Heart right ventricle (tissue), 16 donors: ENCODE measurements around the gene PDLIM4. TPM values are rescaled to one million over a fixed set of nuclear protein-coding genes. Genes with fewer than 3 reads are reported as not detected.
A peak's percentile ranks its signal among the peaks of the same experiment; 100 is the strongest.

Source experiments
- ATAC-seq, 8 donors: fragments of 200-7000 bp; cut with Tn5 transposase; one replicate each; pipeline ENCODE4 v1.9.1; 2020; ENCODE audit warnings: mild to moderate bottlenecking in 8 of 8, moderate library complexity in 8 of 8, moderate number of reproducible peaks in 1 of 8
- DNase-seq, 2 donors: peaks; one replicate each; pipeline ENCODE4 v3.0.0-alpha.2; 2020
- H3K27ac ChIP-seq, 10 donors: fragments of 200-600 bp; sonication (generic) in 2 of 10; one replicate each; pipeline versions ENCODE4 v1.5.0 to v1.8.0; 2020 to 2022; ENCODE audit warnings: mild to moderate bottlenecking in 3 of 10
- H3K27me3 ChIP-seq, 7 donors: fragments of 200-600 bp; one replicate each; pipeline ENCODE4 v1.8.0; 2021 to 2022; ENCODE audit warnings: mild to moderate bottlenecking in 2 of 7
- H3K36me3 ChIP-seq, 9 donors: fragments of 200-600 bp; sonication (generic) in 1 of 9; one replicate each; pipeline versions ENCODE4 v1.5.0 to v1.8.0; 2020 to 2022; ENCODE audit warnings: mild to moderate bottlenecking in 2 of 9
- H3K4me1 ChIP-seq, 9 donors: fragments of 200-600 bp; sonication (generic) in 1 of 9; one replicate each; pipeline versions ENCODE4 v1.5.0 to v1.8.0; 2020 to 2022; ENCODE audit warnings: mild to moderate bottlenecking in 4 of 9
- H3K4me3 ChIP-seq, 10 donors: fragments of 200-600 bp; sonication (generic) in 2 of 10; one replicate each; pipeline versions ENCODE4 v1.5.0 to v1.8.0; 2020 to 2022; ENCODE audit warnings: mild to moderate bottlenecking in 7 of 10, moderate library complexity in 2 of 10
- H3K9me3 ChIP-seq, 11 donors: fragments of 200-600 bp in 10 of 11; sonication (generic) in 2 of 11; one replicate each; pipeline versions ENCODE4 v1.5.0 to v1.8.0; 2013 to 2022; ENCODE audit warnings: mild to moderate bottlenecking in 2 of 11, control low read depth in 1 of 11, moderate library complexity in 1 of 11
- CTCF ChIP-seq, 9 donors: fragments of 200-600 bp; sonication (generic) in 2 of 9; IDR thresholded peaks; one replicate each; pipeline versions ENCODE4 v1.5.0 to v1.8.0; 2021 to 2022; ENCODE audit warnings: antibody characterized with exemption in 9 of 9, mild to moderate bottlenecking in 5 of 9, moderate library complexity in 1 of 9
- WGBS, 2 donors: extraction: QIAGEN DNeasy Blood & Tissue Kit; methylation state at CpG; one replicate each; pipeline ENCODE4 v1.1.7; 2013; ENCODE audit warnings: inconsistent platforms in 1 of 2; 5-methylcytosine and 5-hydroxymethylcytosine counted together
- intact Hi-C, 10 donors: fragments of 100-400 bp; cut with DNase I; formaldehyde crosslinking; loops; one replicate each; pipeline versions ENCODE4 v1.11.1 to v1.14.2; 2022
- polyA plus RNA-seq, 2 donors: library from polyadenylated mRNA; stranded (reverse); fragments of 200-250 nt; gene quantifications; one replicate each; pipeline ENCODE4 v1.2.3, GENCODE V29; 2013
- total RNA-seq, 10 donors: library from RNA; stranded (reverse); fragmentation: NEBNext Ultra II Directional in 3 of 10; extraction: Animal tissue kit (Norgen Biotek cat#: 25700) in 3 of 10; gene quantifications; one replicate each; pipeline versions ENCODE4 v1.2.1 to v1.2.4, GENCODE V29; 2021 to 2023
- donor health status: Arrhythmogenic right ventricular cardiomyopathy.
- donor health status: ischemic (EF 13 %, LVEDD 7.1; RV severe dilation, severe dysfunction).
- donor health status: healthy with polysubstance abuse.
- donor health status: DM: no; HTN: yes; CAD: no.
- donor health status: DM: no; HTN: no; CAD: no.
- donor health status: ischemic (EF 25% LVEDD 6.9; RV normal size, moderate dysfunction).
- donor health status: ischemic (EF 25% LVEDD 5.7; RV mildly dilated, moderate dysfunction).
- donor health status: healthy.
- donor health status: DM: yes; HTN: yes; CAD: no.
- donor health status: Ischemic cardiomyopathy.
- donor health status: ischemic (EF 35%, LVEDD 5.7; RV mildly dilated, moderate dysfunction).
- donor health status: nonischemic (EF 11% LVEDD 7.7; RV severe dilation, severe dysfunction).
- donor health status: DM: yes; HTN: yes; CAD: no.
- donor health status: PGD.
- donor health status: ischemic (EF 29% LVEDD 5.4; RV normal size, mild dysfunction).
- donor health status: nonischemic (EF 23%, LVEDD 6.1; RV moderate dilation, normal function).

PDLIM4 gene
- total and polyA plus RNA-seq, 12 donors, result 2.1 to 15.3 (median 3.6) TPM

GRCh38 chr5:132269635-132270334, 12.3 kb downstream of the PDLIM4 start:
- intact Hi-C loops, result loop anchor here in 4 of 10 donors (5.0 to 10.0 kb wide), 4 partner anchors 32 to 235 kb away; no protein-coding TSS in a partner anchor
- no peak for TF ChIP-seq CTCF (IDR thresholded peaks at IDR 0.05)
- no peaks in the 10 kb centered on the region for H3K9me3 ChIP-seq
- H3K27me3 ChIP-seq, result no peaks in the 10 kb centered on the region
- H3K4me1 ChIP-seq, result peaks cover 11 to 29% (median 16%) of the 10 kb centered on the region in 9 donors
- H3K36me3 ChIP-seq, result peaks cover 0 to 7% (median 0%) of the 10 kb centered on the region in 9 donors
- no peak overlapping the region for H3K4me3 ChIP-seq
- DNase-seq (peak in 1 of 2 donors; percentile 1), ATAC-seq (no peak)
- H3K27ac ChIP-seq, result no peak overlapping the region
- 93 to 96% methylated on average over 3 of the region's 3 CpGs for WGBS, 2 donors

DNA sequence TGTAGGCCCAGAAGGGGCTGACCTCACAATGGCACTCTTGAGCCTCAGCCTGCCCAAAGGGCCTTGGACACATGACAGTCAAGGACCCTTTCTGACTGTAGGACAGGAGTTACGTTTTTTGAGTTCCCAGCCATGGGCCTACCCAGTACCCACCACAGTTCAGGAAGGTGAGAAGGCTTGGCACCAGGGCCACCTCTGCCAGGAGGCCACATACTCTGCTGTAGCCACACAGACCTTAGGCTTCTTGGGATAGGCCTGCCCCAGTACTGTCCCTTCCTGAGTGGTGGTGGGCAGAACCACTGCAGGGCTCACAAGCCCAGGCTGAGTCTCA, 12.8 kb downstream of the PDLIM4 start:
- Histone ChIP-seq H3K36me3 (peaks cover 0 to 7% (median 0%) of the 10 kb centered on the region in 9 donors), H3K27me3 (no peaks in the 10 kb centered on the region)

GRCh38 chr5:132270706-132271105, 13.2 kb downstream of the PDLIM4 start:
- no peak for TF ChIP-seq CTCF (IDR thresholded peaks at IDR 0.05)
- no peaks in the 10 kb centered on the region for H3K9me3 ChIP-seq
- ATAC-seq (no peak), DNase-seq (peak in 1 of 2 donors; percentile 2)
- H3K4me1 ChIP-seq, result peaks cover 5 to 21% (median 7%) of the 10 kb centered on the region in 9 donors
- H3K36me3 ChIP-seq, result peaks cover 0 to 7% (median 0%) of the 10 kb centered on the region in 9 donors
- intact Hi-C loops, result loop anchor here in 3 of 10 donors (5.0 to 10.0 kb wide), 4 partner anchors 33 to 234 kb away; no protein-coding TSS in a partner anchor
- 94 to 96% methylated on average over 6 of the region's 6 CpGs for WGBS, 2 donors
- no peaks in the 10 kb centered on the region for H3K27me3 ChIP-seq
- H3K4me3 ChIP-seq, result no peak overlapping the region
- no peak overlapping the region for H3K27ac ChIP-seq

More for the DNA sequence above, 12.8 kb downstream of the PDLIM4 start:
- DNase-seq (peak in 1 of 2 donors; percentile 1), ATAC-seq (no peak)
- peaks cover 8 to 24% (median 11%) of the 10 kb centered on the region in 9 donors for H3K4me1 ChIP-seq
- no peak overlapping the region for H3K27ac ChIP-seq
- no peak overlapping the region for H3K4me3 ChIP-seq
- WGBS, 2 donors, result 92 to 93% methylated on average over 1 of the region's 1 CpG
- intact Hi-C loops, result loop anchor here in 3 of 10 donors (5.0 to 10.0 kb wide), 4 partner anchors 33 to 235 kb away; no protein-coding TSS in a partner anchor
- TF ChIP-seq CTCF (IDR thresholded peaks at IDR 0.05), result no peak
- H3K9me3 ChIP-seq, result no peaks in the 10 kb centered on the region

DNA sequence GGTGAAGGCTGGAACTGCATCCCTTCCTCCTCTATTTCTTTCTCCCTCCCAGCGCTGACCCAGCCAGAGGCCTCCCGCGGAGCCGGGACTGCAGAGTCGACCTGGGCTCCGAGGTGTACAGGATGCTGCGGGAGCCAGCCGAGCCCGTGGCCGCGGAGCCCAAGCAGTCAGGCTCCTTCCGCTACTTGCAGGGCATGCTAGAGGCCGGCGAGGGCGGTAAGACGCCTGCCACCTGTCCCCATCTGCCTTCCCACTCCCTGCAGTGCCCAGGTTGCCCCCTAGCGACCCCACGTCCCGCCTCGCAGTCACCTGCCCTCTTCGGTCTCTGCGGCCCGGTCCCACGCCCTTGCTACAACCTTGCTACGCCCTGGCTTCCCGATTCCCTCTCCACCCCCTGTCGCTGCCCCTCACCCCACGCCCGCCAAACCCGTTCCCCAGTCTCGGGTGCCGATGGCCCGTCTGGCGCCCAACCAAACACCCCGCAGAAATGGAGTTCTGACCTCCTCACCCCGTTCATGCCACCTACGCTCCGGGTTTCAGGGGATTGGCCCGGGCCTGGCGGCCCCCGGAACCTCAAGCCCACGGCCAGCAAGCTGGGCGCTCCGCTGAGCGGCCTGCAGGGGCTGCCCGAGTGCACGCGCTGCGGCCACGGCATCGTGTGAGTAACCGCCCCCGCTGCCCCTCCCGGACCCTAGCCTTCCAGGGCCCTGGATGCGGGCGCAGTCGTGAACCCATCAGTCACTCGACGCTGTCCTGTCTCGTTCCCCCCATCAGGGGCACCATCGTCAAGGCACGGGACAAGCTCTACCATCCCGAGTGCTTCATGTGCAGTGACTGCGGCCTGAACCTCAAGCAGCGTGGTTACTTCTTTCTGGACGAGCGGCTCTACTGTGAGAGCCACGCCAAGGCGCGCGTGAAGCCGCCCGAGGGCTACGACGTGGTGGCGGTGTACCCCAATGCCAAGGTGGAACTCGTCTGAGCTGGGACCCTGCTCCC, 14.1 kb downstream of the PDLIM4 start:
- Histone ChIP-seq H3K4me3 (peak overlapping the region in 7 of 10 donors; percentile 5 to 38 (median 23)), H3K9me3 (no peaks in the 10 kb centered on the region), H3K4me1 (peaks cover 0 to 15% (median 0%) of the 10 kb centered on the region in 9 donors), H3K27ac (peak overlapping the region in 1 of 10 donors; percentile 7), H3K27me3 (no peaks in the 10 kb centered on the region), H3K36me3 (peaks cover 0 to 6% (median 0%) of the 10 kb centered on the region in 9 donors)
- 71 to 74% methylated on average over 77 of the region's 77 CpGs for WGBS, 2 donors
- intact Hi-C loops, result loop anchor here in 3 of 10 donors (5.0 to 10.0 kb wide), 4 partner anchors 34 to 233 kb away; no protein-coding TSS in a partner anchor
- DNase-seq (peak in 1 of 2 donors; percentile 44), ATAC-seq (peak; percentile 13 to 47 (median 38))
- peak in 4 of 9 donors; percentile 11 to 37 (median 22) for TF ChIP-seq CTCF (IDR thresholded peaks at IDR 0.05)
